PC-3 (cell line): ENCODE data around the gene HES3. TPM values are rescaled to one million over a fixed set of nuclear protein-coding genes. Genes with fewer than 3 reads are reported as not detected.
"Not testable (repeated sequence)": the region's sequence is repeated elsewhere in the genome, so short reads cannot be mapped to it uniquely, and the experiment has no call there.

Source experiments
- ATAC-seq: fragments of 200-7000 bp; cut with Tn5 transposase; 2 replicates; pipeline ENCODE4 v1.9.1; 2020; ENCODE audit warnings: mild to moderate bottlenecking, moderate library complexity
- BruUV-seq: library from RNA; stranded (reverse); fragments of 400-500 nt; replicated peaks from 2 replicates; lab custom pipeline; 2021; lab: Mats Ljungman, UMichigan
- CTCF ChIA-PET: fragments of 300-600 bp; sonication (Branson Sonifier 250); formaldehyde crosslinking; loops from one replicate; lab custom pipeline; 2022; ENCODE audit warnings: antibody characterized with exemption; lab: Charles Lee
- POLR2A ChIA-PET: fragments of 300-600 bp; sonication (Branson Sonifier 250); formaldehyde crosslinking; loops from one replicate; lab custom pipeline; 2022; ENCODE audit warnings: antibody characterized with exemption; ENCODE audit not compliant: unreplicated experiment; lab: Charles Lee
- DNase-seq: peaks from one replicate; pipeline ENCODE4 v3.0.0-alpha.2; 2015
- H2AFZ ChIP-seq: fragments of 300-600 bp; sonication (generic); 2 replicates; pipeline ENCODE4 v1.6.0; 2016; ENCODE audit warnings: antibody characterized with exemption, low read length
- H3F3A ChIP-seq: fragments of 300-600 bp; sonication (generic); one replicate; pipeline ENCODE4 v1.6.0; 2017; ENCODE audit warnings: antibody characterized with exemption, low read length, control low read depth, mild to moderate bottlenecking; ENCODE audit not compliant: unreplicated experiment
- H3K27ac ChIP-seq: fragments of 300-600 bp; sonication (generic); 2 replicates; pipeline ENCODE4 v1.5.1; 2016; ENCODE audit warnings: mild to moderate bottlenecking, low read length
- H3K27me3 ChIP-seq: fragments of 300-600 bp; sonication (generic); 2 replicates; pipeline ENCODE4 v1.6.1; 2016; ENCODE audit warnings: low read length, mixed read lengths
- H3K36me3 ChIP-seq: fragments of 300-600 bp; sonication (generic); 2 replicates; pipeline ENCODE4 v1.6.1; 2016; ENCODE audit warnings: low read depth, mixed run types, low read length, mixed read lengths
- H3K4me1 ChIP-seq: fragments of 300-600 bp; sonication (generic); 2 replicates; pipeline ENCODE4 v1.5.1; 2016; ENCODE audit warnings: low read length; ENCODE audit not compliant: insufficient read depth
- H3K4me2 ChIP-seq: fragments of 300-600 bp; sonication (generic); 2 replicates; pipeline ENCODE4 v1.6.0; 2016; ENCODE audit warnings: low read length
- H3K4me3 ChIP-seq: fragments of 300-600 bp; sonication (generic); 2 replicates; pipeline ENCODE4 v1.5.1; 2016; ENCODE audit warnings: mild to moderate bottlenecking, low read length, mixed read lengths
- H3K79me2 ChIP-seq: fragments of 300-600 bp; sonication (generic); 2 replicates; pipeline ENCODE4 v1.6.1; 2017; ENCODE audit warnings: low read length, mixed read lengths
- H3K9ac ChIP-seq: fragments of 300-600 bp; sonication (generic); 2 replicates; pipeline ENCODE4 v1.6.0; 2016; ENCODE audit warnings: mild to moderate bottlenecking, low read length
- H3K9me2 ChIP-seq: fragments of 300-600 bp; sonication (generic); replicated peaks from 2 replicates; pipeline ENCODE4 v1.6.1; 2016; ENCODE audit warnings: mixed run types, low read length, mixed read lengths
- H3K9me3 ChIP-seq: fragments of 300-600 bp; sonication (generic); 2 replicates; pipeline ENCODE4 v1.6.1; 2016; ENCODE audit warnings: low read length, mixed read lengths
- H4K20me1 ChIP-seq: fragments of 300-600 bp; sonication (generic); 2 replicates; pipeline ENCODE4 v1.6.1; 2016; ENCODE audit warnings: low read length, mixed read lengths
- EZH2 ChIP-seq: fragments of 300-600 bp; sonication (generic); IDR thresholded peaks from one replicate; pipeline ENCODE4 v1.6.1; 2017; ENCODE audit warnings: antibody characterized with exemption, mild to moderate bottlenecking, low read length; ENCODE audit not compliant: unreplicated experiment
- EZH2phosphoT487 ChIP-seq: fragments of 300-600 bp; sonication (generic); IDR thresholded peaks from 2 replicates; pipeline ENCODE4 v1.6.1; 2018; ENCODE audit warnings: mild to moderate bottlenecking, antibody characterized with exemption, low read length, borderline replicate concordance
- intact Hi-C: fragments of 100-400 bp; cut with micrococcal nuclease; formaldehyde crosslinking; loops from 2 replicates; pipeline ENCODE4 v1.9.0; 2023
- total RNA-seq: library from RNA; depleted of rRNA; stranded (reverse); fragments of >200 nt; gene quantifications from 2 replicates; pipeline ENCODE4 v1.2.3, GENCODE V29; 2014
- TF ChIP-seq, protein P1 (sequence below): fragments of 300-600 bp; sonication (generic); conservative IDR thresholded peaks from 2 replicates; pipeline ENCODE4 v1.5.1; 2017; ENCODE audit warnings: antibody characterized with exemption, low read depth, mild to moderate bottlenecking, low read length

The HES3 gene
- total RNA-seq, 1 experiment from 2014 or later = not detected

DNA sequence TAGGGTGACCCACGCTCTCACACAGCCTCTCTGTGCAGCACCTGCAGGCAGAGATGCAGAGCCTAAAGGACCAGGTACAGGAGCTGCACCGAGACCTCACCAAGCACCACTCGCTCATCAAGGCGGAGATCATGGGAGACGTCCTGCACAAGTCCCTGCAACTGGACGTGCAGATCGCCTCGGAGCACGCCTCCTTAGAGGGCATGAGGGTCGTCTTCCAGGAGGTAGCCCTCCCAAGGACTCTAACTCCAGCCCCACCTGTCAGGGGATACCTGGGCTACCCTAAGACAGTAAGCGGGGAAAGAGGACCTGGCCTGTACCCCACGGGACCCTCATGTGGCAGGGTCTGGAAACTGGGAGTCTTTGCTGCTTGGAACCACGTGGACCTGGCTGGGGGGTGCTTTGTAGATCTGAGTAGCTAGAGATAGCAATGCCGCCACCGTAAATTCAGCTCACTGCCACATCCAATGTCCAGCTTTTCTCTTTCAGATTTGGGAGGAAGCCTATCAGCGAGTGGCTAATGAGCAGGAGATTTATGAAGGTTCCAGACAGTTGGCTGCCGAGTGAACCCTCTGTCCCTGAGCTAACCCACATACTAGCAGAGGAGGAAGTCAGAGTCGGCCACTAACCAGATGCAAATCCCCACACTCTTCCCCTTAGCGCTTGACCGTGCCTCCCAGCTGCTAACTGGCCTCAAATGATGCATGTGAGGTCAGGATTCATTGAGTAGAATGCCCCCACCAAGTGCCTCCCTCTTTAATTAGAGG is 31.6 kb upstream of the HES3 start:
- CTCF ChIA-PET = no interaction called here
- no peak overlapping the region for H3K4me3 ChIP-seq
- TSS peak; percentile 3 for BruUV-seq
- no peak overlapping the region for H2AFZ ChIP-seq
- H3K79me2 ChIP-seq = peaks cover 14% of the 10 kb centered on the region
- no peak overlapping the region for H3K9ac ChIP-seq
- no peaks in the 10 kb centered on the region for H3K27me3 ChIP-seq
- no peaks in the 10 kb centered on the region for H3F3A ChIP-seq
- peaks cover 3% of the 10 kb centered on the region; the same call in 1 of the 2 replicates for H3K4me1 ChIP-seq
- H3K9me2 ChIP-seq = no peaks in the 10 kb centered on the region
- DNase-seq (no peak), ATAC-seq (no peak)
- no peak overlapping the region for H3K4me2 ChIP-seq
- H3K9me3 ChIP-seq = no peaks in the 10 kb centered on the region
- no peak overlapping the region for H3K27ac ChIP-seq
- H3K36me3 ChIP-seq = peaks cover 54% of the 10 kb centered on the region
- intact Hi-C loops = no loop called here
- POLR2A ChIA-PET = no interaction called here
- no peak for TF ChIP-seq EZH2phosphoT487
- TF ChIP-seq, protein P1, sequence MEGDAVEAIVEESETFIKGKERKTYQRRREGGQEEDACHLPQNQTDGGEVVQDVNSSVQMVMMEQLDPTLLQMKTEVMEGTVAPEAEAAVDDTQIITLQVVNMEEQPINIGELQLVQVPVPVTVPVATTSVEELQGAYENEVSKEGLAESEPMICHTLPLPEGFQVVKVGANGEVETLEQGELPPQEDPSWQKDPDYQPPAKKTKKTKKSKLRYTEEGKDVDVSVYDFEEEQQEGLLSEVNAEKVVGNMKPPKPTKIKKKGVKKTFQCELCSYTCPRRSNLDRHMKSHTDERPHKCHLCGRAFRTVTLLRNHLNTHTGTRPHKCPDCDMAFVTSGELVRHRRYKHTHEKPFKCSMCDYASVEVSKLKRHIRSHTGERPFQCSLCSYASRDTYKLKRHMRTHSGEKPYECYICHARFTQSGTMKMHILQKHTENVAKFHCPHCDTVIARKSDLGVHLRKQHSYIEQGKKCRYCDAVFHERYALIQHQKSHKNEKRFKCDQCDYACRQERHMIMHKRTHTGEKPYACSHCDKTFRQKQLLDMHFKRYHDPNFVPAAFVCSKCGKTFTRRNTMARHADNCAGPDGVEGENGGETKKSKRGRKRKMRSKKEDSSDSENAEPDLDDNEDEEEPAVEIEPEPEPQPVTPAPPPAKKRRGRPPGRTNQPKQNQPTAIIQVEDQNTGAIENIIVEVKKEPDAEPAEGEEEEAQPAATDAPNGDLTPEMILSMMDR = no peak
- no peak for TF ChIP-seq EZH2
- no peaks in the 10 kb centered on the region for H4K20me1 ChIP-seq

DNA sequence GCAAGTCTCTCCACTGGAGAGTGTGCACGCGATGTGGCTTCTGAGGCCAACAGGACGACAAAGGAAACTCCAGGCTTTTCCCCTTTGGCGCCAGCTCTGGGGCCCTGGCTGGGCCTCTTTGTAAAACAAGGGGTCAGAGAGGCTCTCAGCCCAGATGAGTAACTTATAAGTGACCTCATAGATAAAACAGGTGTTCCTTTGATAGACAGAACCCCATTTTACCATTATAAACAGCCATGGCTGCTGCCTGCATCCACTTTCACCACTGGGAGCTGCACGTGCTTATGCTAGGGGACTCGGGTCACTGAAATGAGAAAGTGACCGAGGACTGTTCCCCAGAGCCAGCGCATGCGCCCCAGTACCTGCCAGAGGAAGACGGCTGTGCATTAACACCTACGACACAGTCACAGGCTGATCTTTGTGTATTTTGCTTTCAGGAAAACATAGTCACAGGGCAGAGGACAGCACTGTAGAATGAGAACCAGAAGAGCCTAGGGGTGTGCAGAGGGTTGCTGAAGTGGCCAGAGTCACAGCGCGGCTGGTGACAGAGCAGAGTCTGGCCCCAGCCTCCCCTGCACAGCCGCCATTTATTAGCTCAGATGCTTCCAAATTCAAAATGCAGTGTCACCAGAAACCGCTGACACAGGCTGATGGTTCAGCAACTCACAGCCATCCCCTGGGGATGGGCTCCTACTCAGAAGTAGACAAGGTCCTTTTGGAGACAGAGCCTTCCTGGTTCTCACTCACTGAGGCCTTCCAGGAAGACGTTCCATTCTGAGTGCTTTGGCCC is 25.4 kb upstream of the HES3 start:
- Histone ChIP-seq H2AFZ (no peak overlapping the region), H3K4me3 (no peak overlapping the region), H3K4me1 (peaks cover 44% of the 10 kb centered on the region), H3F3A (peaks cover 14% of the 10 kb centered on the region), H3K9me3 (no peaks in the 10 kb centered on the region), H3K36me3 (peaks cover 44% of the 10 kb centered on the region), H3K79me2 (0 out of 2 replicates have a peak, but pooled peaks cover 4% of the 10 kb centered on the region), H3K27ac (no peak overlapping the region), H3K27me3 (no peaks in the 10 kb centered on the region), H3K4me2 (no peak overlapping the region), H4K20me1 (no peaks in the 10 kb centered on the region), H3K9me2 (no peaks in the 10 kb centered on the region), H3K9ac (no peak overlapping the region)
- no TSS peak for BruUV-seq
- ChIA-PET CTCF (no interaction called here), POLR2A (no interaction called here)
- intact Hi-C loops = no loop called here
- DNase-seq (no peak), ATAC-seq (no peak)
- TF ChIP-seq EZH2phosphoT487 = no peak
- TF ChIP-seq, protein P1 = no peak
- no peak for TF ChIP-seq EZH2

DNA sequence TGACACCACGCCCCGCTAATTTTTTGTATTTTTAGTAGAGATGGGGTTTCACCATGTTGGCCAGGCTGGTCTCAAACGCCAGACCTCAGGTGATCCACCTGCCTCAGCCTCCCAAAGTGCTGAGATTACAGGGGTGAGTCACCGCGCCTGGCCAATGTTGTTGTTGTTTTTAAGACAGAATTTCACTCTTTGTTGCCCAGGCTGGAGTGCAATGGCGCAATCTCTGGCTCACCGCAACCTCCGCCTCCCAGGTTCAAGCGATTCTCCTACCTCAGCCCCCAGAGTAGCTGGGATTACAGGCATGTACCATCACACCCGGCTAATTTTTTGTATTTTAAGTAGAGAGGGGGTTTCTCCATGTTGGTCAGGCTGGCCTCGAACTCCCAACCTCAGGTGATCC is 24.3 kb upstream of the HES3 start:
- peaks cover 17% of the 10 kb centered on the region for H3F3A ChIP-seq
- H2AFZ ChIP-seq, H3K9me2 ChIP-seq, DNase-seq, BruUV-seq, H4K20me1 ChIP-seq, H3K9me3 ChIP-seq, POLR2A ChIA-PET, H3K27me3 ChIP-seq, H3K79me2 ChIP-seq, H3K9ac ChIP-seq, H3K4me3 ChIP-seq, ATAC-seq, intact Hi-C loops: not testable (repeated sequence)
- peaks cover 55% of the 10 kb centered on the region for H3K4me1 ChIP-seq
- CTCF ChIA-PET = interaction anchor here (1.6 kb wide), 1 partner anchor 15 kb away, joined by 19 read pairs; no protein-coding TSS in a partner anchor
- H3K36me3 ChIP-seq = peaks cover 55% of the 10 kb centered on the region
- peak overlapping the region; percentile 84 for H3K27ac ChIP-seq
- peak overlapping the region; percentile 41; the same call in 1 of the 2 replicates for H3K4me2 ChIP-seq
